ENCODE results near the gene CCNO.

CCNO gene

DNA sequence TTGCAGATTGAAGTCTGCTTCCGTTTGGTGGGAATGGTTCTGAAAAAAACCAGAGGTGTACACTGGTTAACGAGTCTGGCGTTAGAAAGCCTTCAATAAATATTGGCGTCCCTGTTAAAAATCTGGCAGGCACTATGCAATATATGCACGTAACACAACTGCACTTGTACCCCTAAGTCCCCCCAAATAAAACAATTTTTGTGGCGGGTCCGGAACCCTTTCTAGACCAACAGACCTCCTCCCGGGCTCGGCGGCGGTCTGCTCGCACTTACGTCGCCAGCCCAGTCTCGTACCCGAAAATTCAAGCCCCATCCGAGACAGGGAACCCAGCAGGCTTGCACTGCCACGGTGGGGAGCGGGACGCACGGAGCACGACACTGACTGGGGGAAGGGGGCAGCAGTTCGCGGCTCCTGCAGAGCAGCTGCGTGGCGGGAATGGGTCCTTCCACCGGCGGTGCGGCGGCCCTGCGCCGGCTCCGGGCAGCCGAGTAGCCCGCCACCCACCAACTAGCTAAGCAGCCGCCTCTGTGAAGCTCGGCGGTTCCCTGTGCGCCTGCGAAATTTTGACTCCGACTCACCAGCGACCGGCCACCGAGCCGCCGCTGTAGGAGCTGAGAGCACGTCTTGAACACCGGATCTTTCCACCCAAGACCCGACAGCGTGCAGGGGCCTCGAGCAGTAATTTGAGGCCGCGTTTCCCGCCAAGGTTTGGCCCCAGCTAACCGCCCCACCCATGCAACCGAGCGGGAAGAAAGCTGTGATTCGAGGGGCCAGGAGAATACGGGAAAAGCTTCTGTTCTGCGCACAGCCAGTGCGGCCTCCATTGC lies 10.2 kb downstream of the CCNO start:
- DNase-seq: no peak

DNA sequence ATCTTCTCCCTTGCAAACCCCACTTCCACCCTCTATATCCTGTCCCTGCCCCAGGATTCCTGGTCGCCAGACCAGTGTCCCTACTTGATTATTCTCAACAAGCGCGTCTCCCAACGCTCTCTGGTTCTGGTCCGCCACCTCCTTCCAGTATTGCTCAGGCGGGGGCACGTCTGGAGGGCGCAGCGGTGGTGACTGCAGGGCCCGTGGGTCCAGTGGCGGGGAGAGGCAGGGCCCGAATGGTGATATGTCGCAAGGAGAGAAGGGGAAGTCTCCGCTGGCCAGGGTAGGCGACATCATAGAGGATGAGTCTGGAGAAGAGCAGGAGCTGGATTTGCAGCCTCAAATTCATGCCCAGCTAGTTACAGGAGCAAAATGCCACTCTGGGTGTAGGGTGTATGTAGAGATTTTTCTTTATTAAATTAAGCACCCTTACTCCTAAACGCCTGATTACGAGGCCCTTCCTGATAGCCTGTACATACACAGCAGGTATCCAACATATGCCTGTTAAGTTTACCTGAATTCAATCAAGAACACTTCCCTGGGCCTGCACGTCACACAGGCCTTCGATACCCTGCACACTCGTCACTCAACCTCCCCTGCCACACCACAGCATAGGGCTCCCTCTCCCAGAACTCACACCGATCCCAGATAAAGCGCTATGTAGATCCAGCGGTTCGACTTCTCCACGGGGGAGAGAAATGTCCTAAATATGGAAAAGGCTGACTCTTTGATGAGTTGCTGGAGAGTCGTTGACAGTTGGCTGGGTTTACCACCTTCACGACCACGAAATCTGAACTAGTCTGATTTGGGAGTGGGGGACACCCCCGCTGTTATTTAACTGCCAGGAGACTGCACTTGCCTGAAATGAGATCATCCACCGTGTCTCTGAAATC lies 11.1 kb downstream of the CCNO start:
- DNase-seq: no peak

DNA sequence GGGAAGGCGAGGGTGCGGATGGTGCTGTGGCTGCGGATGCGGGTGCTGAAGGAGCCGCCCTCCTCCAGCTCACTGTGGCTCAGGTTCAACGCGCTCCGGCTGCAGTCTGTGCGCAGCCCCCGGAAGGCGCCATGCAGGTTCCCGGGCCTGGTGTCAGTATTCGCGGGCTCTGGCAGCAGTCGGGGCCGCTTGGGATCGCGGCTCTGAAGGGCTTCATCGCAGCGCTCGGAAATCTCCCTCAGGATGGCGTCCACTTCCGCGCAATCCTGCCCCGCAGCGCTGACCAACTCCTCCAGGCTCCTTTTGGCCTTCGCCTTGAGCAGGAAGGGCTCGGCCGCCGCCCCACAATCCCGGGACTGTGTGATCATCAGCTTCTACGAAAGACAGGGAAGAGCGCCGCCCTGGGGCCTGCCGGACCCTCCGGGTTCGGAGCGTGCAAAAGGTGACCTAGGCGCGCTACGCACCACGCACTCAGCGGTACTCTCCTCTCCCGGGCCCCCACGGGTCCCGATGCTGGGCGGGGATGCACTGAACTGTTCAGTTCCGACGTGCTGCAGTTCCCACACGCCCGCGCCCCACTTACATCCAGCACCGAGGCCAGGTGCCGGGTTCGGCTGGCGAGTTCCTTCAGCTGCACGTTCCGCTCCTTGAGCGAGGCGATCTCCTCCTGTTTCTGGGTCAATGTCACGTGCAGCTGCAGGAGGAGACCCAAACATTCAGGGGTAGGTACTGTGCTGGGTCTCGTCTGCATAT lies 12.8 kb downstream of the CCNO start:
- DNase-seq: no peak

DNA sequence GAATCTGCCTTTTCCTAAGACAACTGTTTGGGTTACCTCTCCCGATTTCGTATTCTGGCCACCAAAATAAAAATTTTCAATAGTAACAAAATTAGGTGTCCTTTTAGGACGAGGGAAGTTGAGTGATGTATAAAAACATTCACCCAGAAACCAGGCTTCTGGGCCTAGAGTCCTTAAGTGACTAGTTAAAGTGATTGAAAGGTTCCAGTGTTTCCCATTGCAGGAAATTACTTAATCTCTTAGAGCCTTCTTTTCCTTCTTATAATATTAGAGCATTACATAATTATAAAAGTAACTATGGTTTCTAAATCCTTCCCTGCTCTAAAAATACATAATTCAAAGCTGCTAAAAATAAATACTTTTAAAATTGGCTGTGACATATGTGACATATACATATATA lies 13.6 kb downstream of the CCNO start:
- no peak for DNase-seq

DNA sequence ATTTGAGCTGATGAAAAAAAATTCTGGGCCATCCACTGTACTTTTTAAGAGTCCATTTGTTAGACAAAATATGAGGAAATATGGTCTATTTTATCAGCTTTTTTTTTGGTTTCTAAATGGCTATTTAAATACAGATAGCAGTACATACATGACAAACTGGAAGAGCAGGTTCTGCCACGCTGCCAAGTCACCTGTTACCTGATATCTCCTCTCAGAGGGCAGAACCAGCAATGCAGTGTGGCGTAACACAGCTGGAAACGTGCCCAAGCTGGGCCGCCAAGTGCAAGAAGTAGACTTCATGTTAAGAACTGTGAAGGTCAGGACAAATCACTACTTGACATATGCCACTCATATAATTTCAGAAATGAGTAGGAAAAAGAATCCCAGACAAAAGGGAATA lies 14.4 kb downstream of the CCNO start:
- no peak for DNase-seq

DNA sequence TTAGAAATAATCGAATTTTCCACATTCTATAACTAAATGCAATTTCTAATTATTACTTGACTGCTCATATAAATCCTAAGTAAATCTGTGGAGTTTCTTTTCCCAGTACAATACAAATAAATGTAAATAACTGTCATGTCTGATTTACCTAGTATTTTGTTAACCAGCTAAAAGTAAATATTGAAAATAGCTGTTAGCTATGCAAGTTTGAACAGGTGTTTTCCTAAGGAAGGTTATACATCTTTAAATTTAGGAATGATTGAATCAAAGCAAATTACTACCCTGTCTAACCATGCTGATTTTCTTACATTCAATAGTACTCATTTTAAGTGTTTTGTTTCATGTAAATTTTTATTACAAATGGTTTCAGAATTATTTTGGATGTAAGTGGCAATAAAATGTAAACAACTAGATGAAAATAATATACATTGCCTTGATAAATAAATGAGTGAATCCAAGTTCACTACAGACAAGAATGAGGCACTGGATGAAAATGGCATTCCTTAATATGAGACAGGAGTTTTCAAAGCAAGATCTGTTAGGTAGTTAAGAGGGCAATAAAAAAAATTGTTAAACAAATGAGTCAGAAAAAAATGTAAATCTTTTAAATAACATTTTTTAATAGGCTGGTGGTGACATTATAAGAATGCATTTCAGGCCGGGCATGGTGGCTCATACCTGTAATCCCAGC lies 22.1 kb downstream of the CCNO start:
- no peak for DNase-seq

DNA sequence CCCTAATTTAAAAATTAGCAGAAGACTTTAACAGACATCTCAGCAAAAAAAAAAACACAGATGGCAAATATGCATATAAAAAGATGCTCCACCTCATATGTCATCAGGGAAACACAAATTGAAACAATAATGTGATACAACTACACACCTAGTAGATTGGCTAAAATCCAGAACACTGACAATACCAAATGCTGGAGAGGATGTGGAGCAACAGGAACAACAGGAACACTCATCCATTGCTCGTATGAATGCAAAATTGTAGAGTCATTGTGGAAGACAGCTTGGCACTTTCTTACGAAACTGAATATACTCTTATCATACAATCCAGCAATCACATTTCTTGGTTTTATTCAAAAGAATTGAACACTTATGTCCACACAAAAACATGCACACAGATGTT lies 28.4 kb downstream of the CCNO start:
- no peak for DNase-seq

DNA sequence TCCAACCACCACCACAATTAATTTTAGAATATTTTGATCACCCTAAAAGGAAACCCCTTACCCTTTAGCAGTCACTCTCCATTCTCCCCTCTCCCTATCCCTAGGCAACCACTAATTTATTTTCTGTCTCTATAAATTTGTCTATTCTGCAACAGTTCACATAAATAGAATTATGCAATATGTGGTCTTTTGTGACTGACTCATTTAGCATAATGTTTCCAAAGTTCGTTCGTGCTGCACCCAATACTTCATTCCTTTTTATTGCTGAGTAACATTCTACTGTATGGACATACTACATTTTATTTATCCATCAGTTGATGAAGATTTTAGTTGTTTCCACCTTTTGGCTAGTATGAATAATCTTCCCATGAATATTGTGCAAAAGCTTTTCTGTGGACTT lies 42.2 kb downstream of the CCNO start:
- DNase-seq: no peak

DNA sequence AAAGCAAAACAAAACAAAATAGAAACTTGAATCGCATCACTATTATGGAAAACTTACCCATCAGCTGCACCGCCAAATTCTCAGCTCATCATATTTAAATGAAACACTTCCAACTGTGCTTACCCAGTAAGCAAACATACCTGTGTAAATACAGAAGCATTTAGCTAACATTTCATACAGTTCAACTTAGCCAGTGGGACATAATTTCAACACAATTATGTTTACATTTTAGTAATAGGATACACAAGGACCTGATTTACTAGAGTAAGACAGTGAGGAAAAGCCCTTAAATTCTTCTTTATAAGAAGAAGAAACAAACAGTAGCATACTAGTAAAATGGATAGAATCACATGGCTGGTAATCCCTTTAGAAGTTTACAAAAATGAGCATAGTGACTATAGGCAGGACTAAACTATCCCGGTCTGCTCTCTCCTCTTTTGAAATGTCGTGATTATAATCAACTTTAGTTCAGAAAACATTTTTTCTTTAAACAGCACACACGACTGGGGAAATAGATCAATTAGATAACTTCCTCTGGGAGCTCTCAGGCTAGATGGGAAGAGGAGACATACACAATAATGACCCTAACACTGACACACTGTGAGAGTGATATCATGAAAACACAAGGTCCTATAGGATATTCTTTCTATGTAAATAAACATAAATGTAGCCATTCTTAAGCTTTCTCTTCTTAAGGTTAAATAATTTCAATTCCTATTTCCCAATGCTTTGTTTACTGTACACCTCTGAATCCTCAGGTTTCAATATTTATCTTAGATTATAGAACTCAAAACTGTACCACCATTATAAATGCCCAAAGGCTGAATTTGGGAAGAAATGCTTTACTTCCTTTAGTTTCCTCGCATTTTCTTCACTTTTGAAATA lies 44.5 kb downstream of the CCNO start:
- no peak for DNase-seq

DNA sequence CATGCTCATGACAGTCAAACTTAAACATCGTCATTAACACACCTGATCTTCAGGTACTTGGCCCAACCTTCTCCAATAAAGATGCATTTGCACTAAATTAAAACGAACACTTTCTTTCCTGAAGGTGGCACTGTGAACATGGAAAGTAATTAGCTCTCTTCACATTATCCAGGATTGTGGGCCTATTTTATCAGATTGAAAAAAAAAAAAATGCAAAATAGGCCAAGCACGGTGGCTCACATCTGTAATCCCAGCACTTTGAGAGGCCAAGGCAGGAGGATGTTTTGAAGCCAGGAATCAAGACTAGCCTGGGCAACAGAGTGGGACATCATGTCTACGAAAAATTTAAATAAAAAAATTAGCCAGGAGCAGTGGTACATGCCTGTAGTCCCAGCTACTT lies 46.0 kb downstream of the CCNO start:
- DNase-seq: no peak

All from CD4-positive, alpha-beta T cell treated with Interleukin-4 for 1 hour (primary cell).